IMR-90 (cell line): ENCODE data around the gene EIF2B5. TPM values are rescaled to one million over a fixed set of nuclear protein-coding genes. Genes with fewer than 3 reads are reported as not detected.
A peak's percentile ranks its signal among the peaks of the same experiment; 100 is the strongest.

Experiments used
- ATAC-seq: fragments of 200-7000 bp; cut with Tn5 transposase; 2 replicates; pipeline ENCODE4 v1.9.1; 2020; ENCODE audit warnings: low read depth, mild to moderate bottlenecking, moderate library complexity
- BruUV-seq: library from RNA; stranded (reverse); fragments of 400-500 nt; replicated peaks from 2 replicates; lab custom pipeline; 2021; lab: Mats Ljungman, UMichigan
- CTCF ChIA-PET: fragments of 300-600 bp; formaldehyde crosslinking; extraction: SDS; loops from one replicate; lab custom pipeline; 2021; ENCODE audit warnings: antibody characterized with exemption; lab: Yijun Ruan, JAX
- POLR2A ChIA-PET: fragments of 300-600 bp; sonication (Branson Sonifier 250); formaldehyde crosslinking; loops from one replicate; lab custom pipeline; 2022; ENCODE audit warnings: antibody characterized with exemption; ENCODE audit not compliant: unreplicated experiment; lab: Charles Lee
- DNase-seq: peaks from one replicate; pipeline ENCODE4 v3.0.0; 2013
- H2AFZ ChIP-seq: replicated peaks from 2 replicates; pipeline ENCODE3; 2013; ENCODE audit warnings: low read length, mild to moderate bottlenecking; ENCODE audit not compliant: poor library complexity
- H2AK5ac ChIP-seq: 2 replicates; pipeline ENCODE4 v1.6.1; 2013; ENCODE audit warnings: low read depth, low read length, inconsistent platforms
- H2AK9ac ChIP-seq: replicated peaks from 2 replicates; pipeline ENCODE3; 2013; ENCODE audit warnings: mild to moderate bottlenecking, low read depth, low read length, moderate library complexity; ENCODE audit not compliant: poor library complexity
- H2BK120ac ChIP-seq: 2 replicates; pipeline ENCODE4 v1.6.1; 2013; ENCODE audit warnings: low read depth, low read length, inconsistent platforms
- H2BK15ac ChIP-seq: 3 replicates; pipeline ENCODE4 v1.6.1; 2013; ENCODE audit warnings: low read depth, low read length, inconsistent platforms
- H2BK20ac ChIP-seq: 2 replicates; pipeline ENCODE4 v1.6.1; 2013; ENCODE audit warnings: low read depth, mild to moderate bottlenecking, inconsistent platforms, low read length, moderate library complexity
- H2BK5ac ChIP-seq: 2 replicates; pipeline ENCODE4 v1.6.1; 2013; ENCODE audit warnings: mild to moderate bottlenecking, low read depth, low read length, inconsistent platforms; ENCODE audit not compliant: poor library complexity, severe bottlenecking
- H3K14ac ChIP-seq: replicated peaks from 2 replicates; pipeline ENCODE4 v1.6.1; 2013; ENCODE audit warnings: low read depth, low read length, inconsistent platforms
- H3K18ac ChIP-seq: 2 replicates; pipeline ENCODE4 v1.6.1; 2013; ENCODE audit warnings: low read depth, low read length, control low read depth
- H3K23ac ChIP-seq: 2 replicates; pipeline ENCODE4 v1.6.1; 2013; ENCODE audit warnings: low read depth, low read length, inconsistent platforms
- H3K27ac ChIP-seq: 2 replicates; pipeline ENCODE4 v1.5.1; 2013; ENCODE audit warnings: mild to moderate bottlenecking, control low read depth, low read length; ENCODE audit not compliant: insufficient read depth
- H3K27me3 ChIP-seq: 2 replicates; pipeline ENCODE4 v1.6.1; 2013; ENCODE audit warnings: low read length; ENCODE audit not compliant: control insufficient read depth, insufficient read depth
- H3K36me3 ChIP-seq: 2 replicates; pipeline ENCODE4 v1.6.1; 2013; ENCODE audit warnings: low read length, mixed read lengths; ENCODE audit not compliant: control insufficient read depth, insufficient read depth
- H3K4ac ChIP-seq: 2 replicates; pipeline ENCODE4 v1.6.1; 2013; ENCODE audit warnings: low read depth, low read length, inconsistent platforms
- H3K4me1 ChIP-seq: 2 replicates; pipeline ENCODE4 v1.6.1; 2013; ENCODE audit warnings: low read length, mixed read lengths; ENCODE audit not compliant: control insufficient read depth, insufficient read depth
- H3K4me2 ChIP-seq: 2 replicates; pipeline ENCODE4 v1.6.1; 2013; ENCODE audit warnings: low read depth, mild to moderate bottlenecking, control low read depth, low read length, moderate library complexity
- H3K4me3 ChIP-seq: 2 replicates; pipeline ENCODE4 v1.5.1; 2013; ENCODE audit warnings: low read depth, mild to moderate bottlenecking, control low read depth, low read length, moderate library complexity; ENCODE audit not compliant: insufficient read depth
- H3K56ac ChIP-seq: 2 replicates; pipeline ENCODE4 v1.6.1; 2013; ENCODE audit warnings: low read length, inconsistent platforms; ENCODE audit not compliant: insufficient read depth; ENCODE audit errors: extremely low read depth
- H3K79me1 ChIP-seq, 2 experiments: 2 replicates each; pipeline ENCODE4 v1.6.1; 2013; ENCODE audit warnings: low read length in 2 of 2, inconsistent platforms in 1 of 2, low read depth in 1 of 2
- H3K9ac ChIP-seq: 2 replicates; pipeline ENCODE4 v1.6.1; 2013; ENCODE audit warnings: low read depth, low read length, control low read depth
- H3K9me1 ChIP-seq: 2 replicates; pipeline ENCODE4 v1.6.1; 2013; ENCODE audit warnings: low read length, inconsistent platforms; ENCODE audit not compliant: insufficient read depth
- H3K9me3 ChIP-seq: 2 replicates; pipeline ENCODE4 v1.6.1; 2013; ENCODE audit warnings: low read length; ENCODE audit not compliant: control insufficient read depth, insufficient read depth
- H4K20me1 ChIP-seq: 2 replicates; pipeline ENCODE4 v1.6.1; 2013; ENCODE audit warnings: low read length, inconsistent platforms; ENCODE audit not compliant: insufficient read depth
- H4K5ac ChIP-seq: 2 replicates; pipeline ENCODE4 v1.6.1; 2013; ENCODE audit warnings: mild to moderate bottlenecking, low read depth, low read length, control low read depth
- H4K8ac ChIP-seq, 2 experiments: 2 replicates each; pipeline ENCODE4 v1.6.1; 2013; ENCODE audit warnings: low read depth in 2 of 2, low read length in 2 of 2, control low read depth in 1 of 2, inconsistent platforms in 1 of 2
- H4K91ac ChIP-seq: 2 replicates; pipeline ENCODE4 v1.6.1; 2013; ENCODE audit warnings: low read depth, low read length, inconsistent platforms; ENCODE audit not compliant: insufficient read depth
- MAFK ChIP-seq: IDR thresholded peaks from 2 replicates; pipeline ENCODE4 v1.6.1; 2012; ENCODE audit warnings: low read depth, low read length, improper control_type of control experiment
- MAZ ChIP-seq: IDR thresholded peaks from 2 replicates; pipeline ENCODE4 v1.6.1; 2012; ENCODE audit warnings: low read depth, mild to moderate bottlenecking, low read length, improper control_type of control experiment, moderate library complexity, borderline replicate concordance
- RCOR1 ChIP-seq: IDR thresholded peaks from 2 replicates; pipeline ENCODE4 v1.6.1; 2012; ENCODE audit warnings: mild to moderate bottlenecking, low read length, improper control_type of control experiment; ENCODE audit not compliant: insufficient replicate concordance
- RFX5 ChIP-seq: IDR thresholded peaks from 2 replicates; pipeline ENCODE4 v1.8.0; 2012; ENCODE audit warnings: low read depth, mild to moderate bottlenecking, low read length, moderate library complexity
- USF2 ChIP-seq: fragments of 150-350 bp; IDR thresholded peaks from 2 replicates; pipeline ENCODE4 v1.6.1; 2017; ENCODE audit warnings: mild to moderate bottlenecking, antibody characterized with exemption, low read length, low read depth
- WGBS, 2 experiments: methylation state at CpG; one replicate each; pipeline versions ENCODE4 v1.1.5 to v1.1.7; 2013; ENCODE audit warnings: missing lambda C conversion rate in 2 of 2; ENCODE audit not compliant: insufficient read length in 1 of 2; ENCODE audit errors: extremely low coverage in 2 of 2; 5-methylcytosine and 5-hydroxymethylcytosine counted together
- dilution Hi-C: fragments of 300-500 bp; cut with HindIII; formaldehyde crosslinking; loops from one replicate; pipeline ENCODE4 v1.14.3; 2018; ENCODE audit warnings: low sequenced_read_pairs; ENCODE audit not compliant: unreplicated experiment
- in situ Hi-C: fragments of 300-500 bp; cut with MboI; formaldehyde crosslinking; loops from 3 replicates; pipeline ENCODE4 v1.14.3; 2019; ENCODE audit warnings: low sequenced_read_pairs, inconsistent platforms, mixed read lengths
- intact Hi-C: fragments of 100-400 bp; cut with micrococcal nuclease; formaldehyde crosslinking; loops from 2 replicates; pipeline ENCODE4 v1.10.0; 2022
- polyA plus RNA-seq, 3 experiments: library from polyadenylated mRNA; depleted of rRNA; stranded (reverse); fragments of >200 nt; gene quantifications; 2 replicates each; pipeline ENCODE4 v1.2.3, GENCODE V29; 2012; ENCODE audit warnings: low replicate concordance in 1 of 3
- total RNA-seq: library from RNA; depleted of rRNA; stranded (reverse); fragments of >200 nt; gene quantifications from 2 replicates; pipeline ENCODE4 v1.2.3, GENCODE V29; 2012

EIF2B5 gene
- total and polyA plus RNA-seq, 2 of the 4 experiments (the other 2 are of a cell fraction): 31.7 to 37.6 TPM

GRCh38 chr3:184189421-184189820 is 54.3 kb downstream of the EIF2B5 start:
- Histone ChIP-seq H2BK5ac (no peak overlapping the region), H3K56ac (no peak overlapping the region), H2AK5ac (no peak overlapping the region), H3K14ac (no peak overlapping the region), H3K9me3 (no peaks in the 10 kb centered on the region), H3K4me1 (peaks cover 3% of the 10 kb centered on the region; the same call in 1 of the 2 replicates), H3K9ac (no peak overlapping the region), H3K23ac (no peak overlapping the region), H4K91ac (no peak overlapping the region), H3K4ac (no peak overlapping the region), H3K9me1 (0 out of 2 replicates have a peak, but pooled peaks cover 8% of the 10 kb centered on the region), H2BK20ac (no peak overlapping the region), H3K4me3 (no peak overlapping the region), H4K8ac (no peak overlapping the region), H3K4me2 (no peak overlapping the region), H2BK120ac (no peak overlapping the region), H2AFZ (peak overlapping the region; percentile 15), H3K27me3 (no peaks in the 10 kb centered on the region), H2BK15ac (no peak overlapping the region), H3K36me3 (peaks cover 58% of the 10 kb centered on the region), H3K18ac (no peak overlapping the region), H3K79me1 (peaks cover 30 to 47% of the 10 kb centered on the region in 2 experiments), H2AK9ac (no peak overlapping the region), H4K20me1 (peaks cover 19% of the 10 kb centered on the region; the same call in 1 of the 2 replicates), H3K27ac (no peak overlapping the region), H4K5ac (no peak overlapping the region)
- TF ChIP-seq MAFK (no peak), RFX5 (no peak), MAZ (no peak), RCOR1 (no peak), USF2 (no peak)
- dilution Hi-C loops (no loop called here), intact Hi-C loops (no loop called here), in situ Hi-C loops (no loop called here)
- CTCF ChIA-PET: no interaction called here
- no peak for ATAC-seq
- WGBS, 2 experiments: 80% methylated on average over 4 of the region's 13 CpGs; no CpG with 5 or more reads in 1 of the 2 experiments
- POLR2A ChIA-PET: no interaction called here
- DNase-seq: no peak
- BruUV-seq: no TSS peak
